Neural cell (in vitro differentiated cells): ENCODE measurements around the gene MCM5. TPM values are rescaled to one million over a fixed set of nuclear protein-coding genes. Genes with fewer than 3 reads are reported as not detected.

ENCODE experiments used
- H2AFZ ChIP-seq: fragments of 200-600, 300-800 bp; sonication (generic), shearing (Covaris generic); 2 replicates; pipeline ENCODE4 v1.6.0; 2014; ENCODE audit warnings: low read depth, mild to moderate bottlenecking, antibody characterized with exemption, low read length, moderate library complexity
- H3F3A ChIP-seq: fragments of 200-600 bp; shearing (Covaris generic); 2 replicates; pipeline ENCODE4 v1.6.1; 2016; ENCODE audit warnings: mild to moderate bottlenecking, moderate library complexity, mixed read lengths, antibody characterized with exemption, low read length; ENCODE audit not compliant: insufficient read depth, poor library complexity, severe bottlenecking
- H3K27ac ChIP-seq: fragments of 200-600, 300-800 bp; sonication (generic), shearing (Covaris generic); 2 replicates; pipeline ENCODE4 v1.5.1; 2014; ENCODE audit warnings: mild to moderate bottlenecking, low read length, moderate library complexity
- H3K27me3 ChIP-seq: fragments of 300-800, 200-600 bp; sonication (generic), shearing (Covaris generic); 2 replicates; pipeline ENCODE4 v1.6.0; 2014; ENCODE audit warnings: mild to moderate bottlenecking, low read depth, low read length, moderate library complexity; ENCODE audit not compliant: insufficient read depth
- H3K36me3 ChIP-seq: fragments of 300-800, 200-600 bp; sonication (generic), shearing (Covaris generic); 2 replicates; pipeline ENCODE4 v1.5.1; 2014; ENCODE audit warnings: mild to moderate bottlenecking, antibody characterized with exemption, low read length, moderate library complexity; ENCODE audit not compliant: insufficient read depth
- H3K4me2 ChIP-seq: fragments of 300-800, 200-600 bp; sonication (generic), shearing (Covaris generic); 2 replicates; pipeline ENCODE4 v1.6.0; 2014; ENCODE audit warnings: mild to moderate bottlenecking, low read length
- H3K4me3 ChIP-seq: fragments of 300-800, 200-600 bp; sonication (generic), shearing (Covaris generic); 2 replicates; pipeline ENCODE4 v1.5.1; 2014; ENCODE audit warnings: mild to moderate bottlenecking, low read length, moderate library complexity
- H3K79me2 ChIP-seq: fragments of 200-600 bp; shearing (Covaris generic); replicated peaks from 2 replicates; pipeline ENCODE4 v1.6.0; 2014; ENCODE audit warnings: mild to moderate bottlenecking, low read length, moderate library complexity; ENCODE audit not compliant: insufficient read depth
- H3K9ac ChIP-seq: fragments of 300-800, 200-600 bp; sonication (generic), shearing (Covaris generic); 2 replicates; pipeline ENCODE4 v1.6.1; 2016; ENCODE audit warnings: mild to moderate bottlenecking, low read length, mixed read lengths
- H3K9me2 ChIP-seq: fragments of 200-600 bp; shearing (Covaris generic); 2 replicates; pipeline ENCODE4 v1.6.1; 2016; ENCODE audit warnings: mild to moderate bottlenecking, low read length, mixed read lengths; ENCODE audit not compliant: insufficient read depth
- H3K9me3 ChIP-seq: fragments of 200-600, 300-800 bp; sonication (generic), shearing (Covaris generic); 2 replicates; pipeline ENCODE4 v1.6.1; 2016; ENCODE audit warnings: mild to moderate bottlenecking, mixed run types, low read length, moderate library complexity, mixed read lengths
- H4K20me1 ChIP-seq: fragments of 200-600 bp; shearing (Covaris generic); 2 replicates; pipeline ENCODE4 v1.6.1; 2016; ENCODE audit warnings: mild to moderate bottlenecking, mixed run types; ENCODE audit not compliant: insufficient read depth
- CTCF ChIP-seq: fragments of 450-650 bp; IDR thresholded peaks from 2 replicates; pipeline ENCODE4 v1.5.1; 2014; ENCODE audit warnings: antibody characterized with exemption, mild to moderate bottlenecking, moderate library complexity; ENCODE audit not compliant: poor library complexity, severe bottlenecking
- EP300 ChIP-seq: fragments of 450-650 bp; conservative IDR thresholded peaks from 2 replicates; pipeline ENCODE4 v1.6.1; 2014; ENCODE audit warnings: antibody characterized with exemption, mild to moderate bottlenecking, moderate library complexity; ENCODE audit not compliant: poor library complexity, severe bottlenecking
- EZH2 ChIP-seq: fragments of 200-600, 300-800 bp; shearing (Covaris generic), sonication (generic); IDR thresholded peaks from 2 replicates; pipeline ENCODE4 v1.6.1; 2014; ENCODE audit warnings: antibody characterized with exemption, low read length, borderline replicate concordance, mild to moderate bottlenecking; ENCODE audit not compliant: insufficient read depth, poor library complexity, severe bottlenecking
- MXI1 ChIP-seq: fragments of 450-650 bp; conservative IDR thresholded peaks from 2 replicates; pipeline ENCODE4 v1.6.1; 2014; ENCODE audit warnings: antibody characterized with exemption, mild to moderate bottlenecking; ENCODE audit not compliant: poor library complexity, severe bottlenecking
- POLR2AphosphoS5 ChIP-seq: IDR thresholded peaks from 2 replicates; pipeline ENCODE4 v1.6.1; 2012
- RAD21 ChIP-seq: fragments of 450-650 bp; conservative IDR thresholded peaks from 2 replicates; pipeline ENCODE4 v1.6.1; 2014; ENCODE audit warnings: antibody characterized with exemption, mild to moderate bottlenecking, moderate library complexity
- REST ChIP-seq: IDR thresholded peaks from 2 replicates; pipeline ENCODE4 v1.6.1; 2012; ENCODE audit warnings: borderline replicate concordance
- SMC3 ChIP-seq: fragments of 450-650 bp; conservative IDR thresholded peaks from 2 replicates; pipeline ENCODE4 v1.6.1; 2014; ENCODE audit warnings: antibody characterized with exemption, mild to moderate bottlenecking, moderate library complexity; ENCODE audit not compliant: poor library complexity
- TAF1 ChIP-seq: IDR thresholded peaks from 2 replicates; pipeline ENCODE4 v1.6.1; 2012; ENCODE audit warnings: low read depth
- polyA plus RNA-seq: library from polyadenylated mRNA; depleted of rRNA; stranded (reverse); fragments of >200 nt; gene quantifications from 2 replicates; pipeline ENCODE4 v1.2.3, GENCODE V29; 2014

MCM5 gene
- polyA plus RNA-seq, 1 donor from 2014 or later = 6.9 TPM

- TF ChIP-seq EP300 (no peak), TAF1 (no peak), EZH2 (no peak), POLR2AphosphoS5 (no peak), RAD21 (no peak), REST (no peak), MXI1 (no peak), CTCF (no peak), SMC3 (no peak)
- H4K20me1 ChIP-seq = no peaks in the 10 kb centered on the region
- peak overlapping the region; percentile 44 for H3K4me2 ChIP-seq
- H3K9me3 ChIP-seq = no peaks in the 10 kb centered on the region
- H3K9me2 ChIP-seq = no peaks in the 10 kb centered on the region
- no peak overlapping the region for H3K27ac ChIP-seq
- H3K4me3 ChIP-seq = peak overlapping the region; percentile 93
- H3K79me2 ChIP-seq = no peaks in the 10 kb centered on the region
- H2AFZ ChIP-seq = peak overlapping the region; percentile 96
- peak overlapping the region; percentile 45 for H3K9ac ChIP-seq
- no peaks in the 10 kb centered on the region for H3K36me3 ChIP-seq
- no peaks in the 10 kb centered on the region for H3F3A ChIP-seq
- H3K27me3 ChIP-seq = no peaks in the 10 kb centered on the region
These were observed 506 bp downstream of the MCM5 start for GRCh38 chr22:35400501-35400790.

GRCh38 chr22:35401863-35402262, 1.9 kb downstream of the MCM5 start:
- no peak overlapping the region for H2AFZ ChIP-seq
- TF ChIP-seq RAD21 = no peak
- no peak for TF ChIP-seq TAF1
- no peak for TF ChIP-seq SMC3
- TF ChIP-seq EZH2 = no peak
- TF ChIP-seq REST = no peak
- TF ChIP-seq POLR2AphosphoS5 = no peak
- TF ChIP-seq CTCF = no peak
- TF ChIP-seq MXI1 = no peak
- no peak overlapping the region for H3K9ac ChIP-seq
- H3K27me3 ChIP-seq = no peaks in the 10 kb centered on the region
- H3K79me2 ChIP-seq = no peaks in the 10 kb centered on the region
- no peak overlapping the region for H3K4me3 ChIP-seq
- H3F3A ChIP-seq = no peaks in the 10 kb centered on the region
- no peaks in the 10 kb centered on the region for H4K20me1 ChIP-seq
- no peak overlapping the region for H3K4me2 ChIP-seq
- H3K9me3 ChIP-seq = no peaks in the 10 kb centered on the region
- H3K9me2 ChIP-seq = no peaks in the 10 kb centered on the region
- H3K36me3 ChIP-seq = no peaks in the 10 kb centered on the region
- no peak overlapping the region for H3K27ac ChIP-seq
